Measurements from ENCODE around the gene RASSF4. TPM values are rescaled to one million over a fixed set of nuclear protein-coding genes. Genes with fewer than 3 reads are reported as not detected.

Gene RASSF4
- total and polyA plus RNA-seq, 9 of the 15 experiments (the other 6 are each of a cell fraction or from before 2014, with no cell fraction given): 0.01 to 0.62 (median 0.11) TPM; not detected in 3

DNA sequence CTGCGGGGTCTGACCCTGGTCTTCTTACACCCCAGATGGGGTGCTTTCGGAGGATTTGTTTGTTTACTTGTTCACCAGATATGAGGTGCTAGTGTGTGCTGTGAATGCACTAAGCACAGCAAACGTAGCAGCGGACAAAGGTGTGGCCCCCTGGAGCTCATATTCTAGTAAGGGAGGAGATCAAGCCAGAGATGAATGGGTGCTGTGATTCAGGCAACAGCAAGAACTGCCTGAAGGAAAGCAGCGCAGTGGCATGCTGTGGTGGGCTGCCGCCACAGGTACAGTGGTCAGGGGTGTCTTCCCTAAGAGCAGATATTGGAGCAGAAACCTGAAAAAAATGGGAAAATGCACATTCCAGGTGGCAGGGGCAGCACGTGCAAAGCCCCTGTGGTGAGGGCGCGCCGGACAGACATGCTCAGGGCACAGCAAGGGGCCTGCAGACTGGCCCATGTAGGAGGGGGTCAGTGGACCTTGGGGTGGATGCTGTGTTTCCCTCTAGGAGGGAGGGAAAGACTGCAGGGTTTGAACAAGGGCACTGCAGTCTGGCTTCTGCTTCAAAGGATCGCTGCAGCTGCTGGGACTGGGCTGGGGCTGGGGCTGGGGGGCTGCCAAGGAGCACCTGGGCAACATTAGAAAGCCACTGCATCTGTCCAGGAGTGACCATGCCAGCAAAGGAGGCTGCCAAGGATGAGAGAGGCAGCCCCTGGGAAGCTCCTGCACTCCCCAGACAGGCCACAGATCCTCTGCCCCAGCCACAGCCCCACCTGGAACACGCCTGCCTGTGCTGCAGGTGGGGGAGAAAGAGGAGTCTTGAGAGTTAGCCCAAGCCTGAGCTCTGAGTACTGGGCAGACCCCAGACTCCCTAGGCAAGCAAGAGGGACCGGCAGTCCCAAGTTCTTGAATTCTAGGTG is 19.9 kb downstream of the RASSF4 start:
- no peak for ATAC-seq
- peak overlapping the region; percentile 61; the same call in 1 of the 2 replicates for H3K4me2 ChIP-seq (ENCODE audit: insufficient read depth, low read length)
- H3K27me3 ChIP-seq (ENCODE audit: control insufficient read depth in 2 of 2, insufficient read depth in 2 of 2, low read length in 2 of 2): peaks cover 0 to 14% of the 10 kb centered on the region in 2 experiments; a peak in 3 of 5 replicates
- H2AFZ ChIP-seq (ENCODE audit: low read depth, low read length): peak overlapping the region; percentile 78
- no peak for DNase-seq (ENCODE audit: extremely low read depth in 1 of 4, low spot score in 3 of 4)
- intact Hi-C loops (cut with micrococcal nuclease): loop anchor here (5.0 kb wide), 1 partner anchor 102 kb away; no protein-coding TSS in a partner anchor
- H3K79me2 ChIP-seq (ENCODE audit: control insufficient read depth, insufficient read depth, low read length): no peaks in the 10 kb centered on the region
- H3K9me3 ChIP-seq (replicated peaks; ENCODE audit: control insufficient read depth, insufficient read depth, low read depth, low read length): no peaks in the 10 kb centered on the region
- H3K9me1 ChIP-seq (ENCODE audit: control insufficient read depth, insufficient read depth, low read length): no peaks in the 10 kb centered on the region
- BruUV-seq (replicated peaks): no TSS peak
- no peaks in the 10 kb centered on the region for H4K20me1 ChIP-seq (replicated peaks; ENCODE audit: control insufficient read depth, insufficient read depth, low read length)
- ChIA-PET CTCF (ENCODE audit: low intra/inter-chr PET ratio) (no interaction called here), POLR2A (interaction anchor here (0.6 to 1.8 kb wide), 11 partner anchors 8 to 50 kb away, joined by 3 to 8 read pairs (median 4); no protein-coding TSS in a partner anchor)
- no peak for FAIRE-seq
- H3K36me3 ChIP-seq (ENCODE audit: control insufficient read depth, insufficient read depth, low read length): no peaks in the 10 kb centered on the region
- in situ Hi-C loops (cut with MboI): no loop called here
- H3K4me3 ChIP-seq: no peak overlapping the region
- H3K4me1 ChIP-seq (replicated peaks in 1 of 2; ENCODE audit: control insufficient read depth in 2 of 2, insufficient read depth in 2 of 2, low read length in 2 of 2): peaks cover 37 to 51% of the 10 kb centered on the region in 2 experiments
- peak overlapping the region in 1 of 2 experiments; percentile 54; a peak in 3 of 4 replicates for H3K9ac ChIP-seq (ENCODE audit: insufficient read depth in 1 of 2, low read depth in 2 of 2, low read length in 2 of 2)
- H3K27ac ChIP-seq (ENCODE audit: extremely low read depth, low read depth, low read length): 0 out of 3 replicates have a peak overlapping the region, but pooled peaks have one; percentile 13
- 61% methylated on average over 12 of the region's 13 CpGs for WGBS (ENCODE audit: insufficient coverage, low coverage, missing lambda C conversion rate)
- TF ChIP-seq, protein P1, sequence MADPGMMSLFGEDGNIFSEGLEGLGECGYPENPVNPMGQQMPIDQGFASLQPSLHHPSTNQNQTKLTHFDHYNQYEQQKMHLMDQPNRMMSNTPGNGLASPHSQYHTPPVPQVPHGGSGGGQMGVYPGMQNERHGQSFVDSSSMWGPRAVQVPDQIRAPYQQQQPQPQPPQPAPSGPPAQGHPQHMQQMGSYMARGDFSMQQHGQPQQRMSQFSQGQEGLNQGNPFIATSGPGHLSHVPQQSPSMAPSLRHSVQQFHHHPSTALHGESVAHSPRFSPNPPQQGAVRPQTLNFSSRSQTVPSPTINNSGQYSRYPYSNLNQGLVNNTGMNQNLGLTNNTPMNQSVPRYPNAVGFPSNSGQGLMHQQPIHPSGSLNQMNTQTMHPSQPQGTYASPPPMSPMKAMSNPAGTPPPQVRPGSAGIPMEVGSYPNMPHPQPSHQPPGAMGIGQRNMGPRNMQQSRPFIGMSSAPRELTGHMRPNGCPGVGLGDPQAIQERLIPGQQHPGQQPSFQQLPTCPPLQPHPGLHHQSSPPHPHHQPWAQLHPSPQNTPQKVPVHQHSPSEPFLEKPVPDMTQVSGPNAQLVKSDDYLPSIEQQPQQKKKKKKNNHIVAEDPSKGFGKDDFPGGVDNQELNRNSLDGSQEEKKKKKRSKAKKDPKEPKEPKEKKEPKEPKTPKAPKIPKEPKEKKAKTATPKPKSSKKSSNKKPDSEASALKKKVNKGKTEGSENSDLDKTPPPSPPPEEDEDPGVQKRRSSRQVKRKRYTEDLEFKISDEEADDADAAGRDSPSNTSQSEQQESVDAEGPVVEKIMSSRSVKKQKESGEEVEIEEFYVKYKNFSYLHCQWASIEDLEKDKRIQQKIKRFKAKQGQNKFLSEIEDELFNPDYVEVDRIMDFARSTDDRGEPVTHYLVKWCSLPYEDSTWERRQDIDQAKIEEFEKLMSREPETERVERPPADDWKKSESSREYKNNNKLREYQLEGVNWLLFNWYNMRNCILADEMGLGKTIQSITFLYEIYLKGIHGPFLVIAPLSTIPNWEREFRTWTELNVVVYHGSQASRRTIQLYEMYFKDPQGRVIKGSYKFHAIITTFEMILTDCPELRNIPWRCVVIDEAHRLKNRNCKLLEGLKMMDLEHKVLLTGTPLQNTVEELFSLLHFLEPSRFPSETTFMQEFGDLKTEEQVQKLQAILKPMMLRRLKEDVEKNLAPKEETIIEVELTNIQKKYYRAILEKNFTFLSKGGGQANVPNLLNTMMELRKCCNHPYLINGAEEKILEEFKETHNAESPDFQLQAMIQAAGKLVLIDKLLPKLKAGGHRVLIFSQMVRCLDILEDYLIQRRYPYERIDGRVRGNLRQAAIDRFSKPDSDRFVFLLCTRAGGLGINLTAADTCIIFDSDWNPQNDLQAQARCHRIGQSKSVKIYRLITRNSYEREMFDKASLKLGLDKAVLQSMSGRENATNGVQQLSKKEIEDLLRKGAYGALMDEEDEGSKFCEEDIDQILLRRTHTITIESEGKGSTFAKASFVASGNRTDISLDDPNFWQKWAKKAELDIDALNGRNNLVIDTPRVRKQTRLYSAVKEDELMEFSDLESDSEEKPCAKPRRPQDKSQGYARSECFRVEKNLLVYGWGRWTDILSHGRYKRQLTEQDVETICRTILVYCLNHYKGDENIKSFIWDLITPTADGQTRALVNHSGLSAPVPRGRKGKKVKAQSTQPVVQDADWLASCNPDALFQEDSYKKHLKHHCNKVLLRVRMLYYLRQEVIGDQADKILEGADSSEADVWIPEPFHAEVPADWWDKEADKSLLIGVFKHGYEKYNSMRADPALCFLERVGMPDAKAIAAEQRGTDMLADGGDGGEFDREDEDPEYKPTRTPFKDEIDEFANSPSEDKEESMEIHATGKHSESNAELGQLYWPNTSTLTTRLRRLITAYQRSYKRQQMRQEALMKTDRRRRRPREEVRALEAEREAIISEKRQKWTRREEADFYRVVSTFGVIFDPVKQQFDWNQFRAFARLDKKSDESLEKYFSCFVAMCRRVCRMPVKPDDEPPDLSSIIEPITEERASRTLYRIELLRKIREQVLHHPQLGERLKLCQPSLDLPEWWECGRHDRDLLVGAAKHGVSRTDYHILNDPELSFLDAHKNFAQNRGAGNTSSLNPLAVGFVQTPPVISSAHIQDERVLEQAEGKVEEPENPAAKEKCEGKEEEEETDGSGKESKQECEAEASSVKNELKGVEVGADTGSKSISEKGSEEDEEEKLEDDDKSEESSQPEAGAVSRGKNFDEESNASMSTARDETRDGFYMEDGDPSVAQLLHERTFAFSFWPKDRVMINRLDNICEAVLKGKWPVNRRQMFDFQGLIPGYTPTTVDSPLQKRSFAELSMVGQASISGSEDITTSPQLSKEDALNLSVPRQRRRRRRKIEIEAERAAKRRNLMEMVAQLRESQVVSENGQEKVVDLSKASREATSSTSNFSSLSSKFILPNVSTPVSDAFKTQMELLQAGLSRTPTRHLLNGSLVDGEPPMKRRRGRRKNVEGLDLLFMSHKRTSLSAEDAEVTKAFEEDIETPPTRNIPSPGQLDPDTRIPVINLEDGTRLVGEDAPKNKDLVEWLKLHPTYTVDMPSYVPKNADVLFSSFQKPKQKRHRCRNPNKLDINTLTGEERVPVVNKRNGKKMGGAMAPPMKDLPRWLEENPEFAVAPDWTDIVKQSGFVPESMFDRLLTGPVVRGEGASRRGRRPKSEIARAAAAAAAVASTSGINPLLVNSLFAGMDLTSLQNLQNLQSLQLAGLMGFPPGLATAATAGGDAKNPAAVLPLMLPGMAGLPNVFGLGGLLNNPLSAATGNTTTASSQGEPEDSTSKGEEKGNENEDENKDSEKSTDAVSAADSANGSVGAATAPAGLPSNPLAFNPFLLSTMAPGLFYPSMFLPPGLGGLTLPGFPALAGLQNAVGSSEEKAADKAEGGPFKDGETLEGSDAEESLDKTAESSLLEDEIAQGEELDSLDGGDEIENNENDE (IDR thresholded peaks at IDR 0.05; ENCODE audit: low read depth, low read length): no peak
- TF ChIP-seq GATAD2A (IDR thresholded peaks at IDR 0.05) (no peak), ZNF12 (CRISPR knock-in tag; IDR thresholded peaks at IDR 0.05) (0 out of 2 replicates have a peak, but pooled peaks have one; percentile 45)
- TF ChIP-seq, protein P2, sequence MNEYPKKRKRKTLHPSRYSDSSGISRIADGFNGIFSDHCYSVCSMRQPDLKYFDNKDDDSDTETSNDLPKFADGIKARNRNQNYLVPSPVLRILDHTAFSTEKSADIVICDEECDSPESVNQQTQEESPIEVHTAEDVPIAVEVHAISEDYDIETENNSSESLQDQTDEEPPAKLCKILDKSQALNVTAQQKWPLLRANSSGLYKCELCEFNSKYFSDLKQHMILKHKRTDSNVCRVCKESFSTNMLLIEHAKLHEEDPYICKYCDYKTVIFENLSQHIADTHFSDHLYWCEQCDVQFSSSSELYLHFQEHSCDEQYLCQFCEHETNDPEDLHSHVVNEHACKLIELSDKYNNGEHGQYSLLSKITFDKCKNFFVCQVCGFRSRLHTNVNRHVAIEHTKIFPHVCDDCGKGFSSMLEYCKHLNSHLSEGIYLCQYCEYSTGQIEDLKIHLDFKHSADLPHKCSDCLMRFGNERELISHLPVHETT (CRISPR knock-in tag; conservative IDR thresholded peaks at IDR 0.05 in 1 of 2, IDR thresholded peaks at IDR 0.05 in 1 of 2): peak in 1 of 2 experiments; percentile 46; a peak in 1 of 4 replicates
